Thoracic aorta (tissue), 2 donors: Measurements from ENCODE around the gene LDB3. TPM values are rescaled to one million over a fixed set of nuclear protein-coding genes. Genes with fewer than 3 reads are reported as not detected.

Experiments
- ATAC-seq: fragments of 150-250 bp; one replicate; pipeline ENCODE4 v1.8.0; 2017; ENCODE audit warnings: low read depth; ENCODE audit not compliant: insufficient number of reproducible peaks, low FRiP score
- DNase-seq: peaks from one replicate; pipeline ENCODE4 v3.0.0-alpha.2; 2020; ENCODE audit warnings: low spot score
- H3K27ac ChIP-seq, 2 donors: fragments of 200-600 bp; sonication (generic); 1 replicate in 1 of 2; 2 replicates in 1 of 2; pipeline ENCODE4 v1.5.1; 2016; ENCODE audit warnings: mild to moderate bottlenecking in 2 of 2, moderate library complexity in 2 of 2
- H3K27me3 ChIP-seq: fragments of 200-600 bp; sonication (generic); replicated peaks from 2 replicates; pipeline ENCODE4 v1.6.0; 2016; ENCODE audit warnings: mild to moderate bottlenecking; ENCODE audit not compliant: insufficient read depth
- H3K36me3 ChIP-seq: fragments of 200-600 bp; sonication (generic); one replicate; pipeline ENCODE4 v1.5.1; 2016
- H3K4me1 ChIP-seq, 2 donors: fragments of 200-600 bp; sonication (generic); 1 replicate in 1 of 2; 2 replicates in 1 of 2; pipeline versions ENCODE4 v1.5.1 to v1.6.0; 2016; ENCODE audit warnings: low read depth in 2 of 2, mild to moderate bottlenecking in 1 of 2; ENCODE audit not compliant: control insufficient read depth in 1 of 2
- H3K4me3 ChIP-seq: fragments of 200-600 bp; sonication (generic); 2 replicates; pipeline ENCODE4 v1.5.1; 2016; ENCODE audit warnings: mild to moderate bottlenecking
- H3K9me3 ChIP-seq: fragments of 200-600 bp; sonication (generic); 2 replicates; pipeline ENCODE4 v1.5.1; 2016
- total RNA-seq, 2 donors: library from RNA; depleted of rRNA; stranded (reverse); fragments of >200 nt; gene quantifications; one replicate each; pipeline versions ENCODE4 v1.1.0 to v1.2.3, GENCODE V29; 2016
- TF ChIP-seq, protein P1 (sequence below): fragments of 200-600 bp; sonication (generic); IDR thresholded peaks from one replicate; pipeline ENCODE4 v1.5.1; 2019; ENCODE audit warnings: antibody characterized with exemption

Gene LDB3
- total RNA-seq, 2 donors from 2014 or later: 59.5 to 63.8 TPM

DNA sequence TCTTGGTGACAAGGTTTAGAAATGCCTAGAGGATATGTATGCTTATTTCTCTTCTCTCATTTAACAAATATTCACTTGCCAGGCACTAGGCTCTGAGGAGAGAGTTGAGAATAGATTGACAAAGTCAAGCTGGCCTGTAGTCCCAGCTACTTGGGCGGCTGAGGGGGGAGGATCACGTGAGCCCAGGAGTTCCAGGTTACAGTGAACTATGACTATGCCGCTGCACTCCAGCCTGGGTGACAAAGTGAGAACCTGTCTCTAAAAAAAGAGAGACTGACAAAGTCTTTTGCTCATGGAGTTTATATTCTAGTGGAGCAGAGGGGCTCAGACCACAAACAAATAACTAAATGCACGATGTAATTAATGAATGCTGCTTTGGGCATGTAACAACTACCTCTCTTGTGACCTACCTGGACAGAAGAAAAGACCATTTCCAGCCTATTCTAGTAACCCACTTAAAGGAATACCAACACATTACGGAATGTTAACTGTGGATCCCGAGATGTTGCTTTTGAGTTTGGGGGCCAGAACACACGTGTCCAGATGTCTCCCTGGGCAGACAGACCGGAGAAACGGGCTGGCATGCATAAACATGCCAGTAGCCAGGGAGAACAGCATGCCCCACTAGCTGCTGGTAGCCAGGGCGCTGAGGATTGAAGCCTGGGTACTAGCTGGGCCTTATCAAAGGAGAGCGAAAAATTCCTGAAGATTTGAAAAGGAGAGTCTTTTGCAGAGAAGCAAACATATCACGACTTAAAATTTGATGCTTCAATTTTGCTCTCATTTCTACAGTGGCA lies 85.5 kb downstream of the LDB3 start:
- H3K36me3 ChIP-seq: no peaks in the 10 kb centered on the region
- DNase-seq (no peak), ATAC-seq (no peak)
- peaks cover 6 to 33% of the 10 kb centered on the region in 2 donors for H3K4me1 ChIP-seq
- no peaks in the 10 kb centered on the region for H3K9me3 ChIP-seq
- H3K27ac ChIP-seq: peak overlapping the region; percentile 45 to 99
- TF ChIP-seq, protein P1, sequence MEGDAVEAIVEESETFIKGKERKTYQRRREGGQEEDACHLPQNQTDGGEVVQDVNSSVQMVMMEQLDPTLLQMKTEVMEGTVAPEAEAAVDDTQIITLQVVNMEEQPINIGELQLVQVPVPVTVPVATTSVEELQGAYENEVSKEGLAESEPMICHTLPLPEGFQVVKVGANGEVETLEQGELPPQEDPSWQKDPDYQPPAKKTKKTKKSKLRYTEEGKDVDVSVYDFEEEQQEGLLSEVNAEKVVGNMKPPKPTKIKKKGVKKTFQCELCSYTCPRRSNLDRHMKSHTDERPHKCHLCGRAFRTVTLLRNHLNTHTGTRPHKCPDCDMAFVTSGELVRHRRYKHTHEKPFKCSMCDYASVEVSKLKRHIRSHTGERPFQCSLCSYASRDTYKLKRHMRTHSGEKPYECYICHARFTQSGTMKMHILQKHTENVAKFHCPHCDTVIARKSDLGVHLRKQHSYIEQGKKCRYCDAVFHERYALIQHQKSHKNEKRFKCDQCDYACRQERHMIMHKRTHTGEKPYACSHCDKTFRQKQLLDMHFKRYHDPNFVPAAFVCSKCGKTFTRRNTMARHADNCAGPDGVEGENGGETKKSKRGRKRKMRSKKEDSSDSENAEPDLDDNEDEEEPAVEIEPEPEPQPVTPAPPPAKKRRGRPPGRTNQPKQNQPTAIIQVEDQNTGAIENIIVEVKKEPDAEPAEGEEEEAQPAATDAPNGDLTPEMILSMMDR: no peak
- H3K4me3 ChIP-seq: no peak overlapping the region
- H3K27me3 ChIP-seq: no peaks in the 10 kb centered on the region

DNA sequence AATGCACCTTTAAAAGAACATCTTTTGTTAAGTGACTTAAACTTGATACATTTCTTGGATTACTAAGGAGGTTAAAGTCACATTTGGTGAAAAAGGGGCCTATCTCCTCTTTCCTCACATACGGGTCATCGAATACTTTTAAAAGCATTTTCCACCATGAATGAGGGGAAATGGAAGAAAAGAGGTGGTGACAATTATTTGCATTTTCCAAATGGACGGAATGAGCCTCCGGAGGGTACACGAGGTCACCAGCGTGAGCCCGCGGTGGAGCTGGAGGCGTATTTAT lies 87.1 kb downstream of the LDB3 start:
- Histone ChIP-seq H3K27me3 (no peaks in the 10 kb centered on the region), H3K9me3 (no peaks in the 10 kb centered on the region), H3K4me3 (peak overlapping the region; percentile 81), H3K4me1 (peaks cover 12 to 48% of the 10 kb centered on the region in 2 donors), H3K36me3 (no peaks in the 10 kb centered on the region), H3K27ac (peak overlapping the region; percentile 99 to 100)
- TF ChIP-seq, protein P1: no peak
- no peak for ATAC-seq
- no peak for DNase-seq

DNA sequence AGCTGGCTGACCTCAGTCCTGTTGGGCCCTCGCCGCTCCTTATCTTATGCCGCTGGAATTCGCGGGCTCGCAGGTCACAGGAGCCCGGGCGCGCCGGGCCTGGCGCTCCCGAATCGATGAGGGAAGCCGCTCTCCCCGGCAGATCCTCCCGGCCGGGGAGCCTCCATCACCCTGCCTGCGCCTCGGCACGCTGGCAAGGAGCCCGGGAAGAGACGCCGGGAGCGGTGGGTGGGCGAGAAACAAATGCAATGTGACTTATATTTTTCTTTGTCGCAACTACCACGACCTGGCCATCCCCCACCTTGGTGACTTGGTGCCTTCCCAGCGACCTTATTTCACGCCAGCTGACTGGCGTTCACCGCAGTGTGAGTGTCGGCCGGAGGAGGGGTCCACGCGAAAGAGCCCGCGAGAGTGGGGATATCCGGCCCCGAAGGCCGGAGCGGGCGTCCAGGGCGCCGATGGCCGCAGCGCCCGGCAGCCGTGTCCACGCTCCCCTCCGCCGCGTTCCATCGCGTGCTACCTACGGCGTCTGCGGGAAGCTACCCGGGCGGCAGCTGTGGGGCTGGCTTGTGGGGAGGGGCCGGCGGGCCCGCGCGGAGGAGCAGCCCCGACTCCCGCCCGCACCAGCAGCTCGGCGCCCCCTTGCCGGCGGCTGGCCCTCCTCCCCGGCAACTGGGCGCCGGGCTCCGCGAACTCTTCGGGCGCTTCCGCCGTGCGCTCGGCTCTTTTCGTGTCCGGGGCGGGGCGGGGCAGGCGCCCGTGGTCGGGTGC lies 87.6 kb downstream of the LDB3 start:
- H3K4me3 ChIP-seq: peak overlapping the region; percentile 81
- DNase-seq: peak; percentile 56

DNA sequence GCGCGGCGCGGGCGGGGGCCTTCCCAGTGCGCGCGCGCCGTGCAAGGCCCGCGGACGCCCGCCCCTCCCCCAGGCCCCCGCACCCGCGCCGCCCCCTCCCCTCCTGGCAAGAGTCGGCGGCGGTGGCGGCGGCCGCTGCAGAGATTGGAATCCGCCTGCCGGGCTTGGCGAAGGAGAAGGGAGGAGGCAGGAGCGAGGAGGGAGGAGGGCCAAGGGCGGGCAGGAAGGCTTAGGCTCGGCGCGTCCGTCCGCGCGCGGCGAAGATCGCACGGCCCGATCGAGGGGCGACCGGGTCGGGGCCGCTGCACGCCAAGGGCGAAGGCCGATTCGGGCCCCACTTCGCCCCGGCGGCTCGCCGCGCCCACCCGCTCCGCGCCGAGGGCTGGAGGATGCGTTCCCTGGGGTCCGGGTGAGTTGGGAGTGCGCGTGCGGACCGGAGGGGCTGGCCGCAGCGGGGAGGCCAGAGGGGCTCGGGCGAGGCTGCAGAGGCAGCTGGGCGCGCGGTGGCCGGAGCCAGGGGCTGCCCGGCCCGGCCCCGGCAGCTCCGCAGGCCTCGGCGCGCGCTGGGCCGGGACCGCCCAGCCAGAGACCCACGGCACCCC lies 88.3 kb downstream of the LDB3 start, which contains the start of gene BMPR1A:
Gene BMPR1A (plus strand): TSS at position 109 of the 602 bp plus-strand sequence. CDS start 119,400 bp downstream, outside the sequence.
- no peaks in the 10 kb centered on the region for H3K27me3 ChIP-seq
- ATAC-seq: no peak
- H3K9me3 ChIP-seq: no peaks in the 10 kb centered on the region
- no peak for DNase-seq
- TF ChIP-seq, protein P1: no peak
- H3K36me3 ChIP-seq: no peaks in the 10 kb centered on the region
- H3K27ac ChIP-seq: peak within 1 kb of the TSS; percentile 99 to 100
- H3K4me3 ChIP-seq: peak within 1 kb of the TSS; percentile 81
- H3K4me1 ChIP-seq: peaks cover 12 to 61% of the 10 kb centered on the region in 2 donors

More for the DNA sequence above, 87.6 kb downstream of the LDB3 start:
- H3K27ac ChIP-seq: peak overlapping the region; percentile 99 to 100
- H3K36me3 ChIP-seq: no peaks in the 10 kb centered on the region
- ATAC-seq: peak; percentile 76
- H3K4me1 ChIP-seq: peaks cover 12 to 54% of the 10 kb centered on the region in 2 donors
- TF ChIP-seq, protein P1: no peak
- H3K27me3 ChIP-seq: no peaks in the 10 kb centered on the region
- H3K9me3 ChIP-seq: no peaks in the 10 kb centered on the region
